HG03280 (cell line): ENCODE results near the gene NFKBIZ.

Experiments
- ATAC-seq: cut with Tn5 transposase; IDR thresholded peaks from one replicate; pipeline ENCODE4 v1.9.1; 2021; ENCODE audit warnings: mild to moderate bottlenecking, moderate library complexity; ENCODE audit not compliant: unreplicated experiment

NFKBIZ gene, protein sequence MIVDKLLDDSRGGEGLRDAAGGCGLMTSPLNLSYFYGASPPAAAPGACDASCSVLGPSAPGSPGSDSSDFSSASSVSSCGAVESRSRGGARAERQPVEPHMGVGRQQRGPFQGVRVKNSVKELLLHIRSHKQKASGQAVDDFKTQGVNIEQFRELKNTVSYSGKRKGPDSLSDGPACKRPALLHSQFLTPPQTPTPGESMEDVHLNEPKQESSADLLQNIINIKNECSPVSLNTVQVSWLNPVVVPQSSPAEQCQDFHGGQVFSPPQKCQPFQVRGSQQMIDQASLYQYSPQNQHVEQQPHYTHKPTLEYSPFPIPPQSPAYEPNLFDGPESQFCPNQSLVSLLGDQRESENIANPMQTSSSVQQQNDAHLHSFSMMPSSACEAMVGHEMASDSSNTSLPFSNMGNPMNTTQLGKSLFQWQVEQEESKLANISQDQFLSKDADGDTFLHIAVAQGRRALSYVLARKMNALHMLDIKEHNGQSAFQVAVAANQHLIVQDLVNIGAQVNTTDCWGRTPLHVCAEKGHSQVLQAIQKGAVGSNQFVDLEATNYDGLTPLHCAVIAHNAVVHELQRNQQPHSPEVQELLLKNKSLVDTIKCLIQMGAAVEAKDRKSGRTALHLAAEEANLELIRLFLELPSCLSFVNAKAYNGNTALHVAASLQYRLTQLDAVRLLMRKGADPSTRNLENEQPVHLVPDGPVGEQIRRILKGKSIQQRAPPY

DNA sequence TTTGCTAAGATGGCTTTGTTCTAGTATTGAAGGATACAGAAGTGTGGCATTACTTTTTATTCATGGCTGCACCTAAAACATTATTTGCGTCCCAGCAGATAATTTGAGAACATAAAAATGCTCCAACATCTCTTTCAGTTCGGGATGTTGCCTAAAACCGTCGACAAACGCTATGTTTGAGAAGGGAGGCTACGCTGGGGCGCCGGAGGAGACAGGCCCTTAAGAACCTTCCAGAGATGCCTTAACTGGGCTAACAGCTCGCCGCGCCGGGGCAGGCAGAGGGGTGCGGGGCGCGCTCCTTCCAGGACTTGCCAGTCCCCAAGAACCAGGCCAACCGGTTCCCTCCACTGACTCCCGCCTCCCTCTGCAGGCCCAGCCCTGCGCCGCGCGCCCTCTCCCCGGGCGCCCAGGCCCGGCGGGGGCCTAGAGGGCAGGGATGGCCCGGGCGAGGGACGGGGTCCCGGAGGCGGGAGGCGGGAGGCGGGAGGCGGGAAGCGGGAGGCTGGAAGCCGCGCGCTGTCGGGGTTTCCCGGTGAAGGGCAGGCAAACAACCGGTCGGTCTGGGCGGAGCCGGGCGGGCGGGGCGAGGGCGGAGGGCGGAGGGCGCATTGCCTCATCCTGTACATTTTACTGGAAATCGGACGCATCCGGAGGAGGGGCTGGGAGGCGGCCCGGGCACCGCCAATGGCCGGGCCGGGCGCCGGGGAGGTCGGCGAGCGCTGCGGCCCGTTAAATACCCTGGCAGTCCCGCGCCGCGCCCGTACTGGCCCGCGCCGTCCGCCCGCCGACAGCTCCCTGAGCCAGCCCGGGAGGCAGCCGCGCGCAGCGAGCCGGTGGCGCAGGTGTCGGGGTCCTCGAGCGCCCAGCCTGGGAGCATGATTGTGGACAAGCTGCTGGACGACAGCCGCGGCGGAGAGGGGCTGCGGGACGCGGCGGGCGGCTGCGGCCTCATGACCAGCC is at the start of gene NFKBIZ:
Gene NFKBIZ, plus strand, starts transcription at position 761 of the 960 bp plus-strand sequence. Its CDS starts 115 bp downstream, at position 876.
- peak; percentile 79 for ATAC-seq

DNA sequence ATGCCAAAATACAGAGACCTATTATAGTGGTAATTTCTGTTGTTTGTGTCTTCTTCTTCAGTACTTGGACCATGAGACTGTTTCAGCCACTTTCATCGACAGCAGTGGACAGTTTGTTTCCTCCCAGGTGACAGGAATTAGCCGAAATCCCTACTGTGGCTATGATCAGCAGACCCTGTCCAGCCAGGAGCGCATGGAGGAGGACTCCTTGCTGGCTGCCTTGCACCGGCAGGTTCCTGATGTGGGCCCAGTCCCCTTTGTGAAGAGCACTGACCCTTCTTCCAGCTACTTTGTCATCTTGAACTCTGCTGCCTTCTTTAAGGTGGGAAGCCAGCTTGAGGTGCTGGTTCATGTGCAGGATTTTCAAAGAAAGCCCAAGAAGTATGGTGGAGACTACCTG is 48.1 kb upstream of the NFKBIZ start:
- no peak for ATAC-seq

DNA sequence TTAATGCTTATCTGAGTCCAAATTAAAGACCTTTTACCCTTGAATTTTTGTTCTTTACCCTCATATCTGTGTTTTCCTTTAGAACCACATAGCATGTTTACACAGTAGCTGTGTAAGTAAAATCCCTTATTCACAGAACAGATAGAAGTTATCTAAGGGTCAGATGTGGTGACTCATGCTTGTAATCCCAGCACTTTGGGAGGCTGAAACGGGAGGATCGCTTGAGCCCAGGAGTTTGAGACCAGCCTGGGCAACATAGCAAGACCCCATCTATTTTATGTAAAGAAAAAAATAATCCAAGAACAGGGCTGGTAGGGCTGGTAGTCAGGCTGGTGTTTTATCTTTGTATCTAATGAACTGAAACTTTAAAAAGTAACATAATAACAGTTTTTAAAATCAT is 47.1 kb upstream of the NFKBIZ start:
- ATAC-seq = no peak

DNA sequence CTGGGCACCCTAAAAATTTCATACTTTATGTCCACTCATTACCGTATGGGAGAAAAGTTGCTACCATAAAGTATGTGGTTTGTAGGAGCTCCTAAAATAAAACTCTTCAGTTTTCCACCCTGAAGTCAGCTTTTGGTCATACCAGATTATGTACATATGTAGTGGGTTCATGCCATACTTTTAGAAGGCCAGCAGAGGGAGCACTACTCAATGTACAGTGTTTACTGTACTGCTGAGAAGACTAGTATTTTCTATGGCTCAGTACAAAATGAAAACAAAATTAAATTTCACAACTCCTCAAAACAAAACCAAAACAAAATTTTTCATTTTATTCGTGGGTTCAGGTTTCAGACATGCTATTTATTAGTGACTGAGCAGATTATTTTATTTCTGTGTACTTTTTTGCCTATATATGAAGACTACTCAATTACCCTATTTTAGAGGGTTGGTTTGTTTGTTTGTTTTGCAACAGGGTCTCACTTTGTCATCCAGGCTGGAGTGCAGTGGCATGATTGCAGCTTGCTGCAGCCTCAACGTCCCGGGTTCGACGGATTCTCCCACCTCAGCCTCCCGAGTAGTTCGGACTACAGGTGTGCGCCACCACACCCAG is 46.0 kb upstream of the NFKBIZ start:
- ATAC-seq = peak; percentile 96

DNA sequence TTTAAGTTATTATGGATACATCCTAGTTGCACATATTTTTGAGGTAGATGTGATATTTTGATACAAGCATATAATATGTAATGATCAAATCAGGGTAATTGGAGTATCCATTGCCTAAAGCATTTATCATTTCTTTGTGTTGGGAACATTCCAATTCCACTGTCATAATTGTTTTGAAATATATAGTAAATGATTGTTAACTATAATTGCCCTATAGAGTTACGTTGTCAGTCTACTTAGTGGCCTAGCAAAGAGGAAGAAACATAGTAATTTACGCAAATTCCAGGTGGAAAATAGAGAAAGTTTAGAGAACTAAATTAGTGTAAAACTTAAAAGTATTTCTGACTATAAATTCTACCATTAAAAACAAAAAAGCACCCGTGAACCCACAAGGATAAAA is 45.4 kb upstream of the NFKBIZ start:
- no peak for ATAC-seq

DNA sequence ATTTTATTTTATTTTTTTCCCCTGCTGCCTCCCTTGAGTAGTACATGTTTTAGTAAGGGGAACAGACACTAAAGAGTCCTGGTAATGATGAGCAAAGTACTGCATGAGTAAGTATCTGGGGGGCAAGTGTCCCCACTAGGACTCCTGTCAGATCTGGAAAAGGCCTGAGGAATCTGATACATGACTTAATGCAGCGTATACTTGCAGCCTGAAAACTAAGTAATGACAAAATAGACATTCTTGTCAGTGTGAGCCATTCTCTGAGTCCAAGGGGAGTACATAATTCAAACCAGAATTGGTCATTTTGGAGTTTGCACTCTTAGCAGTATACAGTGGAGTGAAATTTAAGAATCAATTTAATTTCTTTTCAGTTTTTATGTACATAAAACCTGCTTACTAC is 42.8 kb upstream of the NFKBIZ start:
- ATAC-seq = no peak

DNA sequence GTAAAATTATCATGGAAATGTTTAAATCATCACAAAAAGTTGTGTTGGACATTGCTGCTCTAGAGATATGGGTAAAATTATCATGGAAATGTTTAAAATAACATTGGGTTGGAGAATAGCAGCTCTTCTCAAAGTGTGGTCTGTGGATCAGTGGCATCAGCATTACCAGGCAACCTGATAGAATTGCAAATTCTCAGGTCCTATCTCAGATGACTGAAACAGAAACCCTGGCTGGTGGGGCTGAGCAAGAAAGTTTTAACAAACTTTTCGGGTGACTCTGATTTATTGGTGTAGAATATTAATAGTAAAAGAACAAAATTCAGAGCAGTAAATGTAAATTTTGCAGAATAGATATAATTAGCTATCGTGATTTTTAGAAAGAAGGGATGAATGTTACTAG is 41.4 kb upstream of the NFKBIZ start:
- ATAC-seq = peak; percentile 79

DNA sequence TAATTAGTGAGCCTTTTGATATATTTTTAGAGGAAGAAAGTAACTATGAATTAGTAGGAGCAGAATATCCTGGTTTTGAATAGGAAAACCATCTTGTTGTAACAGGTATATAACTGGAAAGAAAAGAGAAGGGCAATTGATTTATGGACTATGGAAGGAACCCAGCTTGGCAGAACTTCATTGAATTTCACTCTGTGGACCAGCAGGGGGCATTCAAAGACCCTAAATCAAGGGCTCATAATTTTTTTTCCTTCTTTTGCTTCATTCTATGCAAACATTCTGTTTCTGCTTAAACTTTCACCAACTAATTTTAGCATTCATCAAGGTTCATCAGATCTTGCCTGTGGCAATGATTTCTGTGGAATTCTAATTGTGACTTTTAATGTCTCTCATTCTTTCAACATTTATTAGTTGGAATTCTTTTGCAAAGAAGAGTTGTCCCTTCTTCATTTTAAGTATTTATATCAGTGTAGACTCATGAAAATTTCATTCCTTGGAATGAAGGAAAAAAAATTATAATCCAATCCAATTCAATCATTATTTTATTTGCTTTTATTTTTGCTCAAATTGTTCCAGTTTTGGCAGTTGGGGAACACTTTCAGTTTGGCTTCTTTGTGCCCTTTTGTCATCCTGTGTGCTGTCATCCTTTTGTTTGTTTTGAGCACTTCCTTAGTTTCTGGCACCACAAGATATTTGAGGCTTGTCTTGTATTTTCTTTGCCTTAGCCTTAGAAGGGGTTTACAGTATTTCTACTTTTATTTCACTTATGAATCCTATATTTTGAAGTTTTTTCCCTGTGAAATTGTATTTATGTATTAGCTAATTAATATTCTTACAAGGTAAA is 39.9 kb upstream of the NFKBIZ start:
- no peak for ATAC-seq

DNA sequence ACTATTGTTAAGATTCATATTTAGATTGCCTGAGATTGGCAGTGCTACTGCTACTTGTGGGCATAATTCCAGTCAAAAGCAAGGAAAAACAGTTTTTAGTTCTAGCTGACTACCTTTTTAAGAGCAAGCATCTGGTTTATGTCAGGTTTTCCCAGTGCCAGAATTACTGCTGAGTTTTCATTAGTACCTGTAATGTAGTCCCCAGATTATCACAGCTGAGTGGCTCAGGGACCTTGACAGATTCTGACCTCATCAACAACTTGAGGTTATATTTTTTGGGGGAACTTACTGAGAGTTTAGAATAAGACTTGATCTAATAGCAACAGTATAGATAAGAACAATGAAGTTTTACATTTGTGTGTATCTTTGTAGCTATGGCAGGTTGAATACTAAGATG is 39.3 kb upstream of the NFKBIZ start:
- ATAC-seq = no peak

DNA sequence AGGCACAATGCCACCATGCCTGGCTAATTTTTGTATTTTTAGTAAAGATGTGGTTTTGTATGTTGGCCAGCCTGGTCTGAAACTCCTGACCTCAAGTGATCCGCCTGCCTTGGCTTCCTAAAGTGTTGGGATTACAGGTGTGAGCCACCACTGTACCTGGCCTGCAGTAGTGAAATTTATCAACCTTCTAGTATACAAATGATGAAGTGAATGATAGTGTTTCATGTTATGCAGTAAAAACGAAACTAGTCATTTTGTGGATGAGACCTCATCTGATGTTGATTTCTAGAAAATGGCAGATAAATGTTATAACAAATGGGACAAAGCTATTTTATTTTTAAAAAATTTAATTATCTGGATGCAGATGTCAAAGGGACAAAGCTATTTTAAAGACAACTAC is 37.4 kb upstream of the NFKBIZ start:
- no peak for ATAC-seq

DNA sequence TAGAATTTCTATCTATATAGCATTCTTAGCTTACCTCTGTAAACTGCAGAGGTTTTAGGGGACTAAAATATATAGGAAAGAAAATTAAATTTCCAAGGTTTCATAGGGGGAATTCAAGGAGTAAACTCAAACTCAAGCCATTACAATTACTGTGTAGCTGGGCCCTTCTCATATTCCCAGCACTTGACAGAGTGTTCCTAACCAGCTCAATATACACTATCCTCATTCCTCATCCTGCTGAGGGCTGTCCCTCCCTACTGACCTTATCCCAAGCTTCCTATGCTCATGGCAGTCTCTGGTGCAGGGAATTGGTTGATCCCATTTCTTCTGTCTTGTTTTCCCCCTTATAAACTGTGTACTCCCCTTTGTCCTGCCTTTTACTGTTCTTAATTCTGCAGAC is 36.4 kb upstream of the NFKBIZ start:
- no peak for ATAC-seq

DNA sequence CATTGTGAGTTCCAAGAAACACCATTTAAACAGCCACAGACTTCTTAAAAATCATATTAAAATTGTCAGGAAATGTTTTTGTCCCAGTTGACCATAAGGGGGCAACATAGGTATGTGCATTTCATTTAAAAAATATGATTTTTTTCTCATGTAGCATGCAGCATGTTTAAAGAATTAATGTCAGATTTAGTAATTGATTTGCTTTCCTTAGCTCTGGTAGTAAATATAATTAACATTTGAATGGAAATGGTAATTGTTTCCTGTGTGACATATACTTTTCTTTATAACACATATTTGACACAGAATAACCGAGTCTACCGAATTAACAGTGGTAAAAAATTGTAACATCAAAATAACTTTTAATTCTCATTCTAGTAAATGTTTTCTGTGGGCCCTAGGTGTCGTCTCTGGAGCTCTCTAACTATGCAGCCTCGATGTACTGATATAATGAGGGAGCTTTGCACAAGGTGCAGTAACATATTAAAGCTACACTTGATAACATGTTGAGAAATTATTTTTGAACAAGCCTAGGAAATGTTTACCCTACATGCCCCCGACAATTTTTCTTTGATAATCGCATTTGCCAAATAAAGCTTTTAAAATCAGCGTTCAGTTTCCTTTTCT is 35.4 kb upstream of the NFKBIZ start:
- ATAC-seq = no peak

DNA sequence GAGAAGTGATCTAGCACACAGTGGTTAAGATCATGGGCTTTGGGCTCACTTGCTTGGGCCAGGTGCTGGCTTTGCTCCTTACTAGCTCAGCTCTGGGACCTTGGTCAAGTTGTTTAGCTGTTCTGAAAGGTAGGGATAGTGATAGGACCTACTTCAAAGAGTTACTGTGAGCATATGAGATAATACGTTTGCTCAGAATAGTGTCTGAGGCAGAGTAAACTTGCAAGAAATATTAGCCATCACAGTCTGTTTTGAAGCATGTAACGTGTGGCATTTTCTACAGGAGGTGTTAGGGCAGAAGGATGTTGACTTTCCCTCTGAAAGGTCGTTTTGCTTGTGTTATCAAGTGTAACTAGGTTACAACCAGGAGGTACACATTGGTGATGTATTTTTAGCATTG is 34.5 kb upstream of the NFKBIZ start:
- ATAC-seq = no peak

DNA sequence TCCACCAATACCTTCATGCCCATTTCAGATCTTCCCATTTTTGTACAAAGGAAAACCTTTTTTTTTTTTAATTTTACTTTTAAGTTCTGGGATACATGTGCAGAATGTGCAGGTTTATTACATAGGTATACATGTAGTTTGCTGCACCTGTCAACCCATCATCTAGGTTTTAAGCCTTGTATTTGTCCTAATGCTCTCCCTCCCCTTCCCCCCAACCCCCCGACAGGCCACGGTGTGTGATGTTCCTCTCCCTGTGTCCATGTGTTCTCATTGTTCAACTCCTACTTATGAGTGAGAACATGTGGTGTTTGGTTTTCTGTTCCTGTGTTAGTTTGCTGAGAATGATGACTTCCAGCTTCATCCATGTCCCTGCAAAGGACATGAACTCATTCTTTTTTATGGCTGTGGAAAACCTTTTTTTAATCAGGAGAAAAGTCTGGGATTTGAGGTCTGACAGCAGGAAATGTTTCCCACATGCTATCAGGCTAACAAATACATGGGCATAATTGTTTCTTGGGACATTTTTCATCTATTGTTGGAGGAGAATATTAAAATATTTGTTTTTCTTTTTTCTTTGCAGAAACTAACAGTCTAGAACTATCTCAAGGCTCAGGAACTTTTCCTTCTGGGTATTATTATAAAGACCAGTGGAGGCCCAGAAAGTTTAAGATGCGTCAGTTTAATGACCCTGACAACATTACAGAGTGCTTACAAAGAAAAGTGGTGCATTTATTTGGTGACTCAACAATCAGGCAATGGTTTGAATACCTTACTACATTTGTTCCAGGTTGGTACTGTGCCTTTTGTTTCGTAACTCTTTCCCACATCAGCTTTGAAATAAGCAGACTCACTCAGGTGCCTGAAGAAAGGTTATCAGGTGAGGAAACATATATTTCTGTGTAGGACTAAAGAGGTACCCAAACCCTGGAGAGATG is 32.8 kb upstream of the NFKBIZ start:
- no peak for ATAC-seq

DNA sequence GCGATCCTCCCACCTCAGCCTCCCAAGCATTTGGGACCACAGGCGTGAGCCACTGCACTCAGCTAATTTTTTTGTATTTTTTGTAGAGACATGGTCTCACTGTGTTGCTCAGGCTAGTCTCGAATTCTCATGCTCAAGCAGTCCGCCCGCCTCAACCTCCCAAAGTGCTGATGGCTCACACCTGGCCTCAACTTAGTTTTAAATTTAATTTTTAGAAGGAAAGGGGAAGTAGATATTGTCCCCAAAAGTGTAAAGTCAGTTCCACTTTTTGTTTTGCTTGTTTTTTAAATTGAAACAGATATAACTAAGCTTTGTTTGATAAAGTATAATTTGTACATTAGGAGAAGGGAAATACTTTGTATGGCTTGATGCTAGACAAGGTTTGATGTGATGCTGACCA is 31.3 kb upstream of the NFKBIZ start:
- ATAC-seq = no peak

DNA sequence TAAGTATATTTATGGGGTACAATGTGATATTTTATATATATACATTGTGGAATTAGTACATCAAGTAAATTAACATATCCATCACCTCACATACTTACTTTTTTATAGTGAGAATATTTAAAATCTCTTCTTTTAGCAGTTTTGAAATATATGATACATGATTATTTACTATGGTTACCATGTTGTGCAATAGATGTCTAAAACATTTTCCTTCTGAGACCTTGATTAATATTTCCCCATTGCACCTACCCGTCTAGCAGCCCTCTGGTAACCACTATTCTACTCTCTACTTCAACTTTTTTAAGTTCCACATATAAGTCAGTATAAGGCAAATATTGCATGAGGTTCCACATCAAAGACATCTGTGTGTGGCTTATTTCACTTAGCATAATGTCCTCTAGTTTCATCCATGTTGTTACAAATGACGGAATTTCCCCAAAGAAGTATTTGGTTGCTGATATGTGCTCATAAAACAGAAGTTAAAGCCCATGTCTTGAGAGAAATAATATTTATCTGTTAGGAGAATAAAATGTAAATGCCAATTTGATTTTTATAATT is 29.6 kb upstream of the NFKBIZ start:
- no peak for ATAC-seq

DNA sequence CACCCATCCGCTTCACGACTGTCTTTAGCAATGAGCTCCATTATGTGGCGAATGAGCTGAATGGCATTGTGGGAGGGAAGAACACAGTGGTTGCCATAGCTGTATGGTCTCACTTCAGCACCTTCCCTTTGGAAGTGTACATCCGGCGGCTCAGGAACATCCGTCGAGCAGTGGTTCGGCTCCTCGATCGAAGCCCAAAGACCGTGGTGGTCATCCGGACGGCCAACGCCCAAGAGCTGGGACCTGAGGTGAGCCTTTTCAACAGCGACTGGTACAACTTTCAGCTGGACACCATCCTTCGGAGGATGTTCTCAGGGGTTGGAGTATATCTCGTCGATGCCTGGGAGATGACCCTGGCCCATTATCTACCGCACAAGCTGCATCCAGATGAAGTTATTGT is 27.8 kb upstream of the NFKBIZ start:
- no peak for ATAC-seq

DNA sequence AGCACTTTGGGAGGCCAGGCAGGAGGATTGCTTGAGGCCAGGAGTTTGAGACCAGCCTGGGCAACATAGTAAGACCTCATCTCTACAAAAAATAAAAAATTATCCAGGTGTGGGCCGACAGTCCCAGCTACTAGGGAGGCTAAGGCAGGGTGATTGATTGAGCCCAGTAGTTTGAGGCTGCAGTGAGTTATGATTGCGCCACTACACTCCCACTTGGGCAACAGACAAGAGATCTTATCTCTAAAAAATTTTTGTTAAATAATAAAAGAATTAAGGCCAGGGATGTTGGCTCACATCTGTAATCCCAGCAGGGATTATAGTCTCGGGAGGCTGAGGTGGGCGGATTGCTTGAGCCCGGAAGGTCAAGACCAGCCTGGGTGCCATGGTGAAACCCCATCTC is 25.8 kb upstream of the NFKBIZ start:
- no peak for ATAC-seq
